SKM-1 (cell line): Measurements from ENCODE around the gene GNL3L.
"Not testable (repeated sequence)": the region's sequence is repeated elsewhere in the genome, so short reads cannot be mapped to it uniquely, and the experiment has no call there.

Experiments used
- DNase-seq: peaks from one replicate; lab custom pipeline; 2025; ENCODE audit not compliant: unreplicated experiment; lab: John Stamatoyannopoulos, UW

GNL3L gene

GRCh38 chrX:54560411-54560810 is 30.4 kb downstream of the GNL3L start:
- no peak for DNase-seq

- DNase-seq: no peak
Observed at GRCh38 chrX:54561622-54562021, 31.6 kb downstream of the GNL3L start.

- DNase-seq: no peak
Observed at GRCh38 chrX:54564936-54565335, 34.9 kb downstream of the GNL3L start.

GRCh38 chrX:54570332-54570731 is 40.3 kb downstream of the GNL3L start:
- DNase-seq: no peak

- not testable (repeated sequence) for DNase-seq
Observed at GRCh38 chrX:54572641-54573040, 42.6 kb downstream of the GNL3L start.

- no peak for DNase-seq
Observed at GRCh38 chrX:54597728-54598127, 67.7 kb downstream of the GNL3L start.

- no peak for DNase-seq
Observed at GRCh38 chrX:54602563-54602962, 72.5 kb downstream of the GNL3L start.
